H9 (cell line): Measurements from ENCODE around the gene NR1H2. TPM values are rescaled to one million over a fixed set of nuclear protein-coding genes. Genes with fewer than 3 reads are reported as not detected.
A peak's percentile ranks its signal among the peaks of the same experiment; 100 is the strongest.
"Not testable (repeated sequence)": the region's sequence is repeated elsewhere in the genome, so short reads cannot be mapped to it uniquely, and the experiment has no call there.

Experiments used
- DNase-seq: peaks from one replicate; pipeline ENCODE4 v3.0.0-alpha.2; 2017
- H2AFZ ChIP-seq: one replicate; pipeline ENCODE4 v1.6.1; 2013; ENCODE audit warnings: mild to moderate bottlenecking, low read length, control low read depth, moderate library complexity
- H2AK5ac ChIP-seq: 2 replicates; pipeline ENCODE4 v1.6.1; 2013; ENCODE audit warnings: low read length, control low read depth, mixed read lengths; ENCODE audit not compliant: insufficient read length
- H2BK120ac ChIP-seq: one replicate; pipeline ENCODE4 v1.6.1; 2013; ENCODE audit warnings: low read depth, mild to moderate bottlenecking, low read length, control low read depth, inconsistent platforms; ENCODE audit not compliant: poor library complexity, severe bottlenecking
- H2BK12ac ChIP-seq: 2 replicates; pipeline ENCODE4 v1.6.1; 2013; ENCODE audit warnings: low read length, control low read depth, mixed read lengths, low read depth; ENCODE audit not compliant: insufficient read length
- H2BK15ac ChIP-seq: 2 replicates; pipeline ENCODE4 v1.6.1; 2013; ENCODE audit warnings: low read depth, low read length, control low read depth
- H2BK20ac ChIP-seq: one replicate; pipeline ENCODE4 v1.6.1; 2013; ENCODE audit warnings: low read depth, mild to moderate bottlenecking, low read length, control low read depth, inconsistent platforms; ENCODE audit not compliant: poor library complexity, severe bottlenecking
- H2BK5ac ChIP-seq: 2 replicates; pipeline ENCODE4 v1.6.1; 2013; ENCODE audit warnings: low read length, control low read depth, mixed read lengths; ENCODE audit not compliant: insufficient read length
- H3K14ac ChIP-seq: 2 replicates; pipeline ENCODE4 v1.6.1; 2013; ENCODE audit warnings: low read length, control low read depth; ENCODE audit not compliant: insufficient read depth
- H3K18ac ChIP-seq: 2 replicates; pipeline ENCODE4 v1.6.1; 2013; ENCODE audit warnings: low read depth, mild to moderate bottlenecking, mixed read lengths, low read length, control low read depth; ENCODE audit not compliant: insufficient read length
- H3K23ac ChIP-seq: 2 replicates; pipeline ENCODE4 v1.6.1; 2013; ENCODE audit warnings: low read length, control low read depth, mixed read lengths, low read depth; ENCODE audit not compliant: insufficient read length
- H3K23me2 ChIP-seq: 2 replicates; pipeline ENCODE4 v1.6.1; 2013; ENCODE audit warnings: low read depth, mild to moderate bottlenecking, mixed read lengths, low read length, control low read depth; ENCODE audit not compliant: insufficient read length, poor library complexity, severe bottlenecking
- H3K27ac ChIP-seq: 2 replicates; pipeline ENCODE4 v1.5.1; 2013; ENCODE audit warnings: low read length, control low read depth, mixed read lengths, low read depth; ENCODE audit not compliant: insufficient read length
- H3K27me3 ChIP-seq: 2 replicates; pipeline ENCODE4 v1.6.1; 2013; ENCODE audit warnings: low read length, control low read depth, inconsistent platforms; ENCODE audit not compliant: insufficient read depth
- H3K4ac ChIP-seq: 2 replicates; pipeline ENCODE4 v1.6.1; 2013; ENCODE audit warnings: low read depth, mild to moderate bottlenecking, control low read depth, inconsistent platforms, low read length, moderate library complexity
- H3K4me1 ChIP-seq: 2 replicates; pipeline ENCODE4 v1.6.1; 2013; ENCODE audit warnings: low read length, control low read depth, inconsistent platforms; ENCODE audit not compliant: insufficient read depth
- H3K4me2 ChIP-seq: 2 replicates; pipeline ENCODE4 v1.6.1; 2013; ENCODE audit warnings: low read length, control low read depth, mixed read lengths; ENCODE audit not compliant: insufficient read length, insufficient read depth
- H3K56ac ChIP-seq: 2 replicates; pipeline ENCODE4 v1.6.1; 2013; ENCODE audit warnings: low read depth, mild to moderate bottlenecking, mixed read lengths, low read length, control low read depth; ENCODE audit not compliant: insufficient read length
- H3K79me1 ChIP-seq: 2 replicates; pipeline ENCODE4 v1.6.1; 2013; ENCODE audit warnings: low read depth, mild to moderate bottlenecking, moderate library complexity, low read length, control low read depth, inconsistent platforms; ENCODE audit not compliant: insufficient read depth, poor library complexity, severe bottlenecking
- H3K79me2 ChIP-seq: 2 replicates; pipeline ENCODE4 v1.6.1; 2013; ENCODE audit warnings: low read length, control low read depth, inconsistent platforms; ENCODE audit not compliant: insufficient read depth
- H3K9ac ChIP-seq: 2 replicates; pipeline ENCODE4 v1.6.1; 2013; ENCODE audit warnings: low read length, control low read depth, mixed read lengths; ENCODE audit not compliant: insufficient read length; ENCODE audit errors: extremely low read depth
- H3K9me3 ChIP-seq: one replicate; pipeline ENCODE4 v1.6.1; 2013; ENCODE audit warnings: low read depth, low read length, inconsistent platforms; ENCODE audit not compliant: control insufficient read depth
- H3T11ph ChIP-seq: one replicate; pipeline ENCODE4 v1.6.1; 2013; ENCODE audit warnings: mild to moderate bottlenecking, low read length, control low read depth, inconsistent platforms
- H4K20me1 ChIP-seq: one replicate; pipeline ENCODE4 v1.6.1; 2013; ENCODE audit not compliant: control insufficient read depth, insufficient read length, insufficient read depth
- H4K5ac ChIP-seq: 2 replicates; pipeline ENCODE4 v1.6.1; 2013; ENCODE audit warnings: low read depth, mild to moderate bottlenecking, mixed read lengths, low read length, control low read depth; ENCODE audit not compliant: insufficient read length
- H4K8ac ChIP-seq: replicated peaks from 2 replicates; pipeline ENCODE4 v1.6.1; 2013; ENCODE audit warnings: low read length, control low read depth, mixed read lengths, low read depth; ENCODE audit not compliant: insufficient read length
- H4K91ac ChIP-seq: 2 replicates; pipeline ENCODE4 v1.6.1; 2013; ENCODE audit warnings: low read depth, mild to moderate bottlenecking, moderate library complexity, mixed read lengths, low read length, control low read depth; ENCODE audit not compliant: insufficient read length
- H3K27ac Mint-ChIP-seq, 3 experiments: 2 replicates in 2 of 3; 3 replicates in 1 of 3; pipeline ENCODE4 v1.8.0; 2020 to 2021; ENCODE audit warnings: mixed read lengths in 3 of 3, mild to moderate bottlenecking in 1 of 3, moderate library complexity in 1 of 3
- H3K27me3 Mint-ChIP-seq: 2 replicates; pipeline ENCODE4 v1.8.0; 2021; ENCODE audit warnings: low read depth, mild to moderate bottlenecking, moderate library complexity, mixed read lengths
- H3K36me3 Mint-ChIP-seq, 3 experiments: 2 replicates in 2 of 3; 3 replicates in 1 of 3; pipeline ENCODE4 v1.8.0; 2020 to 2021; ENCODE audit warnings: low read depth in 3 of 3, mixed read lengths in 3 of 3; ENCODE audit not compliant: insufficient read depth in 1 of 3
- H3K4me1 Mint-ChIP-seq, 2 experiments: 2 replicates each; pipeline ENCODE4 v1.8.0; 2020; ENCODE audit warnings: mixed read lengths in 2 of 2
- H3K4me3 Mint-ChIP-seq, 2 experiments: 2 replicates in 1 of 2; 3 replicates in 1 of 2; pipeline ENCODE4 v1.8.0; 2020 to 2021; ENCODE audit warnings: mild to moderate bottlenecking in 2 of 2, mixed read lengths in 2 of 2, moderate library complexity in 1 of 2
- H3K9me3 Mint-ChIP-seq, 2 experiments: 2 replicates in 1 of 2; 3 replicates in 1 of 2; pipeline ENCODE4 v1.8.0; 2020; ENCODE audit warnings: mild to moderate bottlenecking in 2 of 2, mixed read lengths in 2 of 2, moderate library complexity in 1 of 2
- WGBS: extraction: QIAGEN DNeasy Blood & Tissue Kit; methylation state at CpG from one replicate; pipeline ENCODE4 v1.1.7; 2013; ENCODE audit warnings: missing lambda C conversion rate, low lambda C conversion rate, mixed read lengths; ENCODE audit not compliant: insufficient read length; ENCODE audit errors: extremely low coverage; 5-methylcytosine and 5-hydroxymethylcytosine counted together
- total RNA-seq: library from RNA; stranded (reverse); gene quantifications from 2 replicates; pipeline ENCODE4 v1.2.1, GENCODE V29; 2021
- TF ChIP-seq, protein P1 (sequence below): fragments of 200-600 bp; sonication (generic); conservative IDR thresholded peaks from 3 replicates; pipeline ENCODE4 v1.8.0; 2021; ENCODE audit warnings: antibody characterized with exemption, mild to moderate bottlenecking

Gene NR1H2
- total RNA-seq, 1 experiment from 2014 or later = 33.2 TPM

DNA sequence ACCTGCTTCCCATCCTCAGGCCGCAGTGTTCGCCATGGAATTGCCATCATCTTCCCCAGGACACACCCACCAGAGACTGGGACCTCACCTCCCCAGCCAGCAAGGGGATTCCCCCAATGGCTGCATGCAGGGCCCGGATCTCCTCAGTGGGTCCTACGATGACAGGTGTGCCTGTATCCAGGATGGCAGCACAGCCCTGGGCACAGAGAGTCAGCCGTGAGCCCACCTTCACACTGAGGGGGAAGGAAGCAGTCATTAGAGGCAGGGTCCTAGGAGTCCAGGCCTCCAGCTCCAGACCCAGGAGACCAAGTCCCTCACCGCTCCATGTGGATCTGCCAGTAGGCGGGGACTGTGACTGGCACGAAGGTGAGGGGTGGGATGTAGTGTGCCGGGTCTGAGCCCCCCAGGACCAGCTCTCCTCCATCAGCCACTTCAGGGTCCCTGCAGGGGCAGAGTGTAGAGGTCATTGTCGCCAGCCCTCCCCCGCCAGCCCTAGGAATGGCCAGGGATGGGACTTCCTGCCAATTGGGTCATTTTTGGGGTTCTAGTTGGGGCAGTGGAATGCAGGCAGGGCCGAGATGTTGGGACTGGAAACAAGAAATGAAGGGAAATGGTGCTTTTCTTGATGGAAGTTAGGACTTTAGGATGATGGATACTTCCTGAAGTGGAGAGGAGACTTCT, 41.4 kb upstream of the NR1H2 start:
- Histone ChIP-seq H4K91ac (no peak overlapping the region), H3T11ph (no peak overlapping the region), H3K79me1 (no peaks in the 10 kb centered on the region), H3K4me1 (peaks cover 4% of the 10 kb centered on the region; the same call in 1 of the 2 replicates), H3K23me2 (peaks cover 23% of the 10 kb centered on the region), H3K79me2 (no peaks in the 10 kb centered on the region), H3K27ac (no peak overlapping the region), H2AK5ac (no peak overlapping the region), H4K8ac (no peak overlapping the region), H2BK5ac (no peak overlapping the region), H3K14ac (no peak overlapping the region), H3K9ac (no peak overlapping the region), H2AFZ (no peak overlapping the region), H4K5ac (no peak overlapping the region), H3K56ac (no peak overlapping the region), H2BK20ac (no peak overlapping the region), H2BK15ac (no peak overlapping the region), H2BK120ac (no peak overlapping the region), H3K4me2 (no peak overlapping the region), H3K23ac (no peak overlapping the region), H3K4ac (no peak overlapping the region), H4K20me1 (no peaks in the 10 kb centered on the region), H3K9me3 (no peaks in the 10 kb centered on the region), H3K18ac (no peak overlapping the region), H2BK12ac (no peak overlapping the region), H3K27me3 (no peaks in the 10 kb centered on the region)
- TF ChIP-seq, protein P1, sequence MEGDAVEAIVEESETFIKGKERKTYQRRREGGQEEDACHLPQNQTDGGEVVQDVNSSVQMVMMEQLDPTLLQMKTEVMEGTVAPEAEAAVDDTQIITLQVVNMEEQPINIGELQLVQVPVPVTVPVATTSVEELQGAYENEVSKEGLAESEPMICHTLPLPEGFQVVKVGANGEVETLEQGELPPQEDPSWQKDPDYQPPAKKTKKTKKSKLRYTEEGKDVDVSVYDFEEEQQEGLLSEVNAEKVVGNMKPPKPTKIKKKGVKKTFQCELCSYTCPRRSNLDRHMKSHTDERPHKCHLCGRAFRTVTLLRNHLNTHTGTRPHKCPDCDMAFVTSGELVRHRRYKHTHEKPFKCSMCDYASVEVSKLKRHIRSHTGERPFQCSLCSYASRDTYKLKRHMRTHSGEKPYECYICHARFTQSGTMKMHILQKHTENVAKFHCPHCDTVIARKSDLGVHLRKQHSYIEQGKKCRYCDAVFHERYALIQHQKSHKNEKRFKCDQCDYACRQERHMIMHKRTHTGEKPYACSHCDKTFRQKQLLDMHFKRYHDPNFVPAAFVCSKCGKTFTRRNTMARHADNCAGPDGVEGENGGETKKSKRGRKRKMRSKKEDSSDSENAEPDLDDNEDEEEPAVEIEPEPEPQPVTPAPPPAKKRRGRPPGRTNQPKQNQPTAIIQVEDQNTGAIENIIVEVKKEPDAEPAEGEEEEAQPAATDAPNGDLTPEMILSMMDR = no peak
- peaks cover 6 to 9% of the 10 kb centered on the region in 2 experiments for H3K9me3 Mint-ChIP-seq
- no CpG with 5 or more reads among the region's 12 CpGs for WGBS
- H3K27me3 Mint-ChIP-seq = peaks cover 15% of the 10 kb centered on the region
- peaks cover 11 to 20% (median 19%) of the 10 kb centered on the region in 3 experiments for H3K36me3 Mint-ChIP-seq
- peaks cover 30 to 41% of the 10 kb centered on the region in 2 experiments for H3K4me1 Mint-ChIP-seq
- no peak for DNase-seq
- H3K27ac Mint-ChIP-seq = no peak overlapping the region
- H3K4me3 Mint-ChIP-seq = peak overlapping the region; percentile 89 to 94

DNA sequence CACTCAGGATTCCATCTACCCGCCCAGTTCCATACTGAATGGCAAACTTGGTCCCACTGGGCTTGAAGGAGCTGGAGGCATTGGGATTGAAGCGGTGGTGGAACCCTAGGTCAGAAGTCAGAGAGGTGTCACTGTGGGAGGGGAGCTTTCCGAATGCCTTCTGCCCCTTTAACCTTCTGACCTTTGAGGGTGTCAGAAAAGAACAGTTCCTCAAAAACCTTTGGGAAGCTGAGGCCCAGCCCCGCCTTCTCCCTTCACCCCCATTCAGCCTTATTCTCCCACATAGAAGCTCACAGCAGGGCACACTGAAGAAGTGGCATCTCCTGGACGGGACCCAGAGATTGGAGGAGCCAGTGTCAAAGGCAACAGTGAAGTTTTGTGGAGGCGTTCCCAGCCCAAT, 39.2 kb upstream of the NR1H2 start:
- not testable (repeated sequence) for H3K4me2 ChIP-seq, H3K18ac ChIP-seq, H2BK15ac ChIP-seq, H3K9ac ChIP-seq, H3K9me3 Mint-ChIP-seq, H3K23ac ChIP-seq, H3K56ac ChIP-seq, H4K8ac ChIP-seq, H2AFZ ChIP-seq, H3K9me3 ChIP-seq, H3K4me3 Mint-ChIP-seq, H4K91ac ChIP-seq, H4K20me1 ChIP-seq, H2BK120ac ChIP-seq, H2BK20ac ChIP-seq, H3K79me2 ChIP-seq, H3K27ac ChIP-seq, H2BK5ac ChIP-seq, DNase-seq, H3K4ac ChIP-seq, H3T11ph ChIP-seq, H2AK5ac ChIP-seq, H3K27me3 ChIP-seq, H4K5ac ChIP-seq, H3K23me2 ChIP-seq, H3K14ac ChIP-seq, H3K4me1 ChIP-seq, H3K79me1 ChIP-seq, H2BK12ac ChIP-seq
- Mint-ChIP-seq H3K4me1 (peaks cover 19 to 28% of the 10 kb centered on the region in 2 experiments), H3K36me3 (peaks cover 17 to 25% (median 23%) of the 10 kb centered on the region in 3 experiments), H3K27me3 (peaks cover 15% of the 10 kb centered on the region), H3K27ac (0 out of 7 replicates have a peak overlapping the region, but pooled peaks of 1 of the 3 experiments have one; percentile 12)
- WGBS = no CpG with 5 or more reads among the region's 6 CpGs
